ENCODE measurements around the gene SCNN1G. TPM values are rescaled to one million over a fixed set of nuclear protein-coding genes. Genes with fewer than 3 reads are reported as not detected.

SCNN1G gene
- total RNA-seq, 2 experiments from 2014 or later, result not detected

- intact Hi-C loops (cut with micrococcal nuclease), result no loop called here
- ChIA-PET POLR2A (no interaction called here), CTCF (no interaction called here)
- Mint-ChIP-seq H3K27ac (no peak overlapping the region), H3K27me3 (peaks cover 17% of the 10 kb centered on the region), H3K9me3 (no peaks in the 10 kb centered on the region), H3K4me1 (ENCODE audit: low read depth) (no peaks in the 10 kb centered on the region), H3K4me3 (no peak overlapping the region), H3K36me3 (ENCODE audit: low read depth) (no peaks in the 10 kb centered on the region)
- DNase-seq (no peak), ATAC-seq (no peak)
- no peak for TF ChIP-seq CTCF (IDR thresholded peaks at IDR 0.05)
Observed at GRCh38 chr16:23235176-23235575, 52.6 kb downstream of the SCNN1G start.

- CTCF ChIA-PET, result no interaction called here
- DNase-seq, result no peak
- no peak for ATAC-seq
- Mint-ChIP-seq H3K27me3 (peaks cover 14% of the 10 kb centered on the region), H3K4me1 (ENCODE audit: low read depth) (no peaks in the 10 kb centered on the region), H3K36me3 (ENCODE audit: low read depth) (no peaks in the 10 kb centered on the region), H3K4me3 (no peak overlapping the region), H3K9me3 (no peaks in the 10 kb centered on the region), H3K27ac (no peak overlapping the region)
- POLR2A ChIA-PET, result no interaction called here
- intact Hi-C loops (cut with micrococcal nuclease), result no loop called here
- TF ChIP-seq CTCF (IDR thresholded peaks at IDR 0.05), result no peak
Observed at GRCh38 chr16:23236983-23237382, 54.4 kb downstream of the SCNN1G start.

- no peak for TF ChIP-seq CTCF (IDR thresholded peaks at IDR 0.05)
- intact Hi-C loops (cut with micrococcal nuclease), result no loop called here
- ATAC-seq (no peak), DNase-seq (no peak)
- no peak overlapping the region for H3K27ac Mint-ChIP-seq
- no peaks in the 10 kb centered on the region for H3K36me3 Mint-ChIP-seq (ENCODE audit: low read depth)
- ChIA-PET CTCF (no interaction called here), POLR2A (no interaction called here)
- peaks cover 7% of the 10 kb centered on the region for H3K27me3 Mint-ChIP-seq
- peaks cover 3% of the 10 kb centered on the region for H3K9me3 Mint-ChIP-seq
- no peaks in the 10 kb centered on the region for H3K4me1 Mint-ChIP-seq (ENCODE audit: low read depth)
- H3K4me3 Mint-ChIP-seq, result no peak overlapping the region
Observed at GRCh38 chr16:23240994-23241393, 58.4 kb downstream of the SCNN1G start.

- CTCF ChIA-PET, result no interaction called here
- ATAC-seq, result no peak
Observed at GRCh38 chr16:23244122-23244521, 61.6 kb downstream of the SCNN1G start.

GRCh38 chr16:23245268-23245667 is 62.7 kb downstream of the SCNN1G start:
- intact Hi-C loops (cut with micrococcal nuclease), result no loop called here
- Mint-ChIP-seq H3K27me3 (peaks cover 2% of the 10 kb centered on the region), H3K9me3 (peaks cover 3% of the 10 kb centered on the region), H3K4me3 (no peak overlapping the region), H3K27ac (no peak overlapping the region), H3K36me3 (ENCODE audit: low read depth) (no peaks in the 10 kb centered on the region), H3K4me1 (ENCODE audit: low read depth) (no peaks in the 10 kb centered on the region)
- no peak for TF ChIP-seq CTCF (IDR thresholded peaks at IDR 0.05)
- ChIA-PET CTCF (no interaction called here), POLR2A (no interaction called here)
- DNase-seq (no peak), ATAC-seq (no peak)

More at GRCh38 chr16:23244122-23244521, 61.6 kb downstream of the SCNN1G start:
- POLR2A ChIA-PET, result no interaction called here
- Mint-ChIP-seq H3K27me3 (peaks cover 2% of the 10 kb centered on the region), H3K4me1 (ENCODE audit: low read depth) (no peaks in the 10 kb centered on the region), H3K9me3 (peaks cover 3% of the 10 kb centered on the region), H3K36me3 (ENCODE audit: low read depth) (no peaks in the 10 kb centered on the region), H3K27ac (no peak overlapping the region), H3K4me3 (no peak overlapping the region)
- no peak for DNase-seq
- intact Hi-C loops (cut with micrococcal nuclease), result no loop called here
- TF ChIP-seq CTCF (IDR thresholded peaks at IDR 0.05), result no peak
